SK-N-SH treated with all-trans-retinoic acid at 6 μM for 48 hours (cell line): Measurements from ENCODE around the gene ZFP69.

Experiments used
- ARNTL ChIP-seq: fragments of 450-650 bp; formaldehyde crosslinking; IDR thresholded peaks from 2 replicates; pipeline ENCODE4 v1.5.0; 2020; ENCODE audit warnings: low read depth, mild to moderate bottlenecking, moderate library complexity, borderline replicate concordance
- CREB5 ChIP-seq: fragments of 250-450 bp; sonication (Bioruptor Pico); IDR thresholded peaks from 2 replicates; pipeline ENCODE4 v1.5.1; 2020; ENCODE audit warnings: low read depth, mild to moderate bottlenecking, moderate library complexity
- GLIS3 ChIP-seq: fragments of 250-450 bp; sonication (Bioruptor Pico); IDR thresholded peaks from 2 replicates; pipeline ENCODE4 v1.5.0; 2020; ENCODE audit warnings: mild to moderate bottlenecking, moderate library complexity
- PATZ1 ChIP-seq: fragments of 250-450 bp; sonication (Bioruptor Pico); IDR thresholded peaks from 2 replicates; pipeline ENCODE4 v1.8.0; 2020; ENCODE audit warnings: mild to moderate bottlenecking, moderate library complexity, borderline replicate concordance
- RARB ChIP-seq: fragments of 250-450 bp; sonication (Bioruptor Pico); IDR thresholded peaks from 2 replicates; pipeline ENCODE4 v1.8.0; 2021; ENCODE audit warnings: mild to moderate bottlenecking, moderate library complexity
- TSHZ2 ChIP-seq: fragments of 250-450 bp; sonication (Bioruptor Pico); IDR thresholded peaks from 2 replicates; pipeline ENCODE4 v1.5.0; 2020; ENCODE audit warnings: mild to moderate bottlenecking, moderate library complexity
- ZFP30 ChIP-seq: fragments of 450-650 bp; formaldehyde crosslinking; IDR thresholded peaks from 2 replicates; pipeline ENCODE4 v1.5.0; 2022; ENCODE audit warnings: mild to moderate bottlenecking, moderate library complexity

- TF ChIP-seq TSHZ2 (CRISPR knock-in tag) (no peak), RARB (CRISPR knock-in tag) (no peak), GLIS3 (CRISPR knock-in tag) (no peak), ZFP30 (CRISPR knock-in tag) (peak; percentile 99), CREB5 (CRISPR knock-in tag) (no peak), PATZ1 (no peak), ARNTL (CRISPR knock-in tag) (no peak)
These were observed 1.8 kb upstream of the ZFP69 start for GRCh38 chr1:40475268-40475667.
